WTC11 (cell line): Measurements from ENCODE around the gene ITSN1. TPM values are rescaled to one million over a fixed set of nuclear protein-coding genes. Genes with fewer than 3 reads are reported as not detected.
A peak's percentile ranks its signal among the peaks of the same experiment; 100 is the strongest.

Experiments used
- ATAC-seq: fragments of 200-7000 bp; cut with Tn5 transposase; 2 replicates; pipeline ENCODE4 v1.10.0; 2021; ENCODE audit warnings: mild to moderate bottlenecking, moderate library complexity
- CTCF ChIA-PET: fragments of 300-600 bp; sonication (Branson Sonifier 250); formaldehyde crosslinking; loops from one replicate; lab custom pipeline; 2021; ENCODE audit warnings: antibody characterized with exemption; lab: Charles Lee
- POLR2A ChIA-PET: fragments of 350-600 bp; sonication (Branson Sonifier 250); formaldehyde crosslinking; loops from one replicate; lab custom pipeline; 2021; ENCODE audit warnings: antibody characterized with exemption; lab: Charles Lee
- DNase-seq: peaks from one replicate; pipeline ENCODE4 v3.0.0; 2021; ENCODE audit warnings: low spot score
- H3K27ac Mint-ChIP-seq: 2 replicates; pipeline ENCODE4 v1.8.0; 2021; ENCODE audit warnings: mixed read lengths
- H3K27me3 Mint-ChIP-seq: 2 replicates; pipeline ENCODE4 v1.8.0; 2021; ENCODE audit warnings: low read depth, mild to moderate bottlenecking, moderate library complexity, mixed read lengths
- H3K36me3 Mint-ChIP-seq: 2 replicates; pipeline ENCODE4 v1.8.0; 2021; ENCODE audit warnings: mixed read lengths
- H3K4me1 Mint-ChIP-seq: 2 replicates; pipeline ENCODE4 v1.8.0; 2022; ENCODE audit warnings: mixed read lengths
- H3K4me3 Mint-ChIP-seq: 2 replicates; pipeline ENCODE4 v1.8.0; 2021; ENCODE audit warnings: mild to moderate bottlenecking, moderate library complexity, mixed read lengths
- H3K9me3 Mint-ChIP-seq: 2 replicates; pipeline ENCODE4 v1.8.0; 2021; ENCODE audit warnings: mixed read lengths
- AR ChIP-seq: fragments of 250-450 bp; sonication (Bioruptor Pico); IDR thresholded peaks from 2 replicates; pipeline ENCODE4 v1.9.0; 2021; ENCODE audit warnings: mild to moderate bottlenecking
- ATF6 ChIP-seq: sonication (generic); formaldehyde crosslinking; IDR thresholded peaks from 2 replicates; pipeline ENCODE4 v1.8.1; 2023; ENCODE audit warnings: mild to moderate bottlenecking, missing genetic modification reagents
- E2F5 ChIP-seq: sonication (generic); formaldehyde crosslinking; IDR thresholded peaks from 2 replicates; pipeline ENCODE4 v1.8.1; 2022; ENCODE audit warnings: mild to moderate bottlenecking, moderate library complexity, missing genetic modification reagents
- ERG ChIP-seq: fragments of 250-450 bp; sonication (Bioruptor Pico); IDR thresholded peaks from 2 replicates; pipeline ENCODE4 v1.8.0; 2021; ENCODE audit warnings: mild to moderate bottlenecking
- HMGXB4 ChIP-seq: sonication (generic); formaldehyde crosslinking; IDR thresholded peaks from 2 replicates; pipeline ENCODE4 v1.8.1; 2023; ENCODE audit warnings: mild to moderate bottlenecking, moderate library complexity, missing genetic modification reagents
- MYBL2 ChIP-seq: sonication (generic); formaldehyde crosslinking; IDR thresholded peaks from 2 replicates; pipeline ENCODE4 v1.8.1; 2023; ENCODE audit warnings: mild to moderate bottlenecking, moderate library complexity, missing genetic modification reagents
- NFE2L1 ChIP-seq: sonication (generic); formaldehyde crosslinking; IDR thresholded peaks from 2 replicates; pipeline ENCODE4 v1.8.1; 2023; ENCODE audit warnings: missing genetic modification reagents
- NR1H2 ChIP-seq: sonication (generic); formaldehyde crosslinking; IDR thresholded peaks from 2 replicates; pipeline ENCODE4 v1.9.0; 2021; ENCODE audit warnings: mild to moderate bottlenecking, moderate library complexity, missing genetic modification reagents
- PRRX2 ChIP-seq: fragments of 250-450 bp; sonication (Bioruptor Pico); IDR thresholded peaks from 2 replicates; pipeline ENCODE4 v1.8.0; 2021; ENCODE audit warnings: mild to moderate bottlenecking
- SMAD4 ChIP-seq: sonication (generic); formaldehyde crosslinking; IDR thresholded peaks from 2 replicates; pipeline ENCODE4 v1.8.0; 2022; ENCODE audit warnings: mild to moderate bottlenecking, missing genetic modification reagents
- SP1 ChIP-seq: sonication (generic); formaldehyde crosslinking; conservative IDR thresholded peaks from 2 replicates; pipeline ENCODE4 v1.8.1; 2022; ENCODE audit warnings: missing genetic modification reagents
- ZNF671 ChIP-seq: fragments of 250-450 bp; sonication (Bioruptor Pico); IDR thresholded peaks from 2 replicates; pipeline ENCODE4 v1.8.0; 2021; ENCODE audit warnings: mild to moderate bottlenecking
- ZSCAN18 ChIP-seq: fragments of 250-450 bp; sonication (Bioruptor Pico); IDR thresholded peaks from 2 replicates; pipeline ENCODE4 v2.1.2; 2022; ENCODE audit warnings: mild to moderate bottlenecking, moderate library complexity
- total RNA-seq: library from RNA; stranded (reverse); gene quantifications from 3 replicates; pipeline ENCODE4 v1.2.3, GENCODE V29; 2021

The ITSN1 gene
- total RNA-seq, 1 experiment from 2014 or later = 69.6 TPM

GRCh38 chr21:33836408-33836807 lies 194.1 kb downstream of the ITSN1 start:
- TF ChIP-seq ZNF671 (no peak), ERG (CRISPR knock-in tag) (no peak), HMGXB4 (CRISPR knock-in tag) (no peak), ATF6 (CRISPR knock-in tag) (no peak), MYBL2 (no peak), SP1 (CRISPR knock-in tag) (no peak), NR1H2 (CRISPR knock-in tag) (no peak), SMAD4 (CRISPR knock-in tag) (no peak)
- TF ChIP-seq, all 79 proteins: peak for 0
- H3K4me3 Mint-ChIP-seq = no peak overlapping the region
- ChIA-PET CTCF (no interaction called here), POLR2A (no interaction called here)
- H3K4me1 Mint-ChIP-seq = peaks cover 3% of the 10 kb centered on the region; the same call in 1 of the 2 replicates
- ATAC-seq = no peak
- H3K27me3 Mint-ChIP-seq = no peaks in the 10 kb centered on the region
- no peak for DNase-seq
- peaks cover 7% of the 10 kb centered on the region; the same call in 1 of the 2 replicates for H3K9me3 Mint-ChIP-seq
- no peak overlapping the region for H3K27ac Mint-ChIP-seq
- H3K36me3 Mint-ChIP-seq = peaks cover 46% of the 10 kb centered on the region

- DNase-seq = no peak
- H3K27ac Mint-ChIP-seq = peak overlapping the region; percentile 16; the same call in 1 of the 2 replicates
- H3K4me1 Mint-ChIP-seq = peaks cover 3% of the 10 kb centered on the region; the same call in 1 of the 2 replicates
- CTCF ChIA-PET = interaction anchor here (0.9 kb wide), 1 partner anchor 56 kb away, joined by 3 read pairs; no protein-coding TSS in a partner anchor
- peaks cover 39% of the 10 kb centered on the region for H3K36me3 Mint-ChIP-seq
- ATAC-seq = peak; percentile 83
- peaks cover 7% of the 10 kb centered on the region; the same call in 1 of the 2 replicates for H3K9me3 Mint-ChIP-seq
- POLR2A ChIA-PET = no interaction called here
- H3K27me3 Mint-ChIP-seq = no peaks in the 10 kb centered on the region
- no peak overlapping the region for H3K4me3 Mint-ChIP-seq
- TF ChIP-seq NFE2L1 (CRISPR knock-in tag) = no peak
- no peak for TF ChIP-seq PRRX2 (CRISPR knock-in tag)
- TF ChIP-seq ZSCAN18 (CRISPR knock-in tag) = no peak
- no peak for TF ChIP-seq E2F5
- TF ChIP-seq AR (CRISPR knock-in tag) = no peak
- TF ChIP-seq, all 79 proteins: peak for 0
These were observed 196.9 kb downstream of the ITSN1 start for GRCh38 chr21:33839167-33839716.
